DLD1 (cell line): Measurements from ENCODE around the gene COL15A1.

Experiments
- in situ Hi-C: cut with HindIII; loops from 2 replicates; pipeline ENCODE4 v1.10.0; 2017; ENCODE audit warnings: low sequenced_read_pairs

The COL15A1 gene

DNA sequence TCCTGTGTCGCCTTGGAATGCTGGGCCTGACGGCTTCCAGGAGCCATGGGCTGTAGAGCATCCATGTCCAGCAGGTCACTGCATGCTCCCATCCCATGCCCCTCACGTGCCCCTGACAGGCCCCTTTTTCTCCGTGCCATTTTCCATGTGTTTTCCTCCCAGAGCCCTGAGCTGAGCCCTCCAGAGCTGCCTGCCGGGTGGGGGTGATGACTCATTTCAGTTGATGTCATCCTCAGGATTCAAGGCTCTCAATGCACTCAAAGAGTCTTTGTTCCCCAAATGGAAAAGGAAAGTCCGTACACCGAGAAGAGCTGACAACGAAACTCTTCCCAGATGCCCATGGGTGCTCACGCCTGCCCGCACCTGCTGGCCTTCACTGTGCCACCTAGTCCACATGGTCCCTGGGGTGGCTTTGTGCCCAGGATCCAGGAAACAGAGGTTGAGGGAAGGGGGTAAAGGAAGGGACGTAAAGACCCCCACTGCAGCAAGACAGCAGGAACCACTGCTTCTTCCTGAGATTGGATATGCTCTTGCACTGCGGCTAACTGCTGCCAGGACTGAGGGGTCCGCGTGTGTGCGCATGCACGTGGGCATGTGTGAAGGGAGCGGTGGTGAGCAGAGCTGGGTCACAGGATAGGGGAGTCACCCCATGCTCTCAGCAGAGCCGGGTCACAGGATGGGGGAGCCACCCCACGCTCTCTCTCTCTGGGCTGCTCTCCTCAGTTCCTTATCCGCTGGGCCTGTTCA is 27.6 kb downstream of the COL15A1 start:
- in situ Hi-C loops = no loop called here

DNA sequence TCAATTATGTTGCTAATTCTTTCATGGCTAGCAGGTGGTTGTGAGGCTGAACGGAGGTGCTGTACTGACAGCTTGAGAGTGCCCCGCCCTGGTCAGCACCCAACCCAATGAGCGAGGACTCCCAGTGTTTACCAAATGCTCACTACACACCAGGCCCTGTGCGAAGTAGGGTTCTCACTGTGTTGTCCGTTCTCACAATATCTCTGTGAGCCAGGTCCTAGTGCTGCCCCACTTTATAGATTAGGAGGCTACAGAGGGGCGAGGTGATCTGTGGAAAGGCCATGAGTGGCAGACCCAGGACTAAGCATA is 28.2 kb downstream of the COL15A1 start:
- in situ Hi-C loops = no loop called here

DNA sequence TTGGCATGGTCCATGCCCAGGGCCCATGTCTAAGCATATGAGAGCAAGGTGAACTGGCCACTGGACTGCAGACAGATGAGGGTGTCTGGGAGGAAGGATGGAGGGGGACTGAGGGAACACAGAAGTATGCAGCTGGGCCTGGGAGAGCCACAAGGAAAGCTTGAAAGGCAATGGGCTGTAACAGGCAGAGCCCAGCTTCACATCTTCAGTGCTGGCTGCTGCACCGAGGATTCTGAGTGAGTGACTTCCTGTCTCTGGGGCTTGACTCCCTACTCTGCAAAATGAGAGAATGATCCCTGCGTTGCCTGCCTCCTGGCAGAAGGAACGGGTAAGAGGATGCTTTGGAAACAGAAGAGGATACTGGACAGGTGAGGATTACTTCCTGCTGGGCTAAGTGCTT is 29.0 kb downstream of the COL15A1 start:
- in situ Hi-C loops = no loop called here

DNA sequence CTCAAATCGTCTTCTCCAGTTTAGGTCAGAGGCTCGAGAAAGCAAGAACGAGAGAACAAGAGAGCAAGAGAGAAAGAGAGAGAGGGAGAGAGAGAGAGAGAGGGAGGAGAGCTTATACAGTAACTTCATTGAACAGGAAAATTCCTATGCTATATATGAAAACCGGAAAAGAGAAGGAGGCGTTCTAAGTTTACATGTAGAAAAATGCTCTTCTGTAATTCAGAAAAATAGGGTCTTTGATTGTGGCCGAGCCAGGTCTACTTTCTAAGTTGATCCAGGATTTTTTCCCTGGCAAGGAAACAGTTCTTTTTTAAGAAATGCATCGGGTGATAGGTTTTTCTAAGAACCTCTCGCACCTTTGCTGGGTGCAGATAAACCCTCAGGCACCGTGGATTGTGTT is 29.5 kb downstream of the COL15A1 start:
- in situ Hi-C loops = no loop called here

DNA sequence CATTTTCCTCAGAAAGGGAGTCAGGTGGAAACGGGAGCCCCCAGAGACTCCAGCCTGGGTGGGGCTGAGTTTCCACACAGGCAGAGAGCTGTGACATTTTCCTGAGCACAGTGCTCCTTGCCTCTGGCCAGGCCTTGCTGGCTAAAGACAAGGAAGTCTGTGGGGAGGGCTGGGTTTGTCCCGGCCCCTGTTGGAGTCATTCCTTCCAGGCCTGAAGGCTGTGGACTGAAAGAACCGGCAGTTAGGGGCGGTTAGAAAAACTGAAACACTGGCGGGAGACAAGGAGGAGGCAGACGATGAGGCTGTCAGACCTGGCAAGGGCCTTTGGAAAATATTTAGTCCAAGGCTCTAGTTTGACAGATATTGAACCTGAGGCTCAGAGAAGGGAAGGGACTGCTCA is 29.9 kb downstream of the COL15A1 start:
- in situ Hi-C loops = no loop called here

DNA sequence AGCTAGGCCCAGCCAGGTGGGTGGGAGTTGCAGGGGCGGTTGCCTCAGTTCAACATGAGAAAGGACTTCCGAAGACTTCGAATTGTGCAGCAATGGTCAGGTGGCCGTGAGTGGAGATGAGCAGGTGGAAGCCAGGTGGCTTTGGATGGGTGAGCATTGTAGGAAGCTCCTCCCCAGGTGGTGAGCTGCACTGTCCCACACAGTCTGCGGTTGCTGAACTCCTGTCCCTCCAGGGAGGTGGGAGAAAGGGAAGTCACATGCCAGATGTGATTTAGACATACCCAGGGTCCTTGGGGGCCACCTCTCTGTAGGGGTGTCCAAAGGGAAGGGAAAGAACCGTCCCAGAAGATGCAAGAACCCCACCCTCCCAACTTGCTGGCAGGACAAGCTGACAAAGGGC is 30.4 kb downstream of the COL15A1 start:
- in situ Hi-C loops = no loop called here

DNA sequence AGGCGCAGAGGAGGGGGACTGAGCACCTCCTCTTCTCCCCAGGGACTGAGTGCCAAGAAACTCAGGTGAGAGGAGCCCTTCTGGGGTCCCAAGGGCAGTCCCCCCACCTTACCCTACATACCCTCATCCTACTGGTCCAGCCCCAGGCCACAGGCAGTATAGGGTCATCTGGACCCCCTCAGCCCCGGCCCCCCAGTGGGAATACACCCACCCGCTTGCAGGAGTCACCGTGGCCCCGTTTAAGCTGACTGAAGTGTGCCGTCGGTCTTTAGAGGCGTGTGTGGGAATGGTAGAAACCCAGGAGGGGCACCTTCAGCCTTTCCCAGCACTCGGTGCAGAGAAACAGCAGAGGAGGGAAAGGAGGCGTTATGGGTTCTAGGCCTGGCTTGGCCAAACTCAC is 30.8 kb downstream of the COL15A1 start:
- in situ Hi-C loops = no loop called here

DNA sequence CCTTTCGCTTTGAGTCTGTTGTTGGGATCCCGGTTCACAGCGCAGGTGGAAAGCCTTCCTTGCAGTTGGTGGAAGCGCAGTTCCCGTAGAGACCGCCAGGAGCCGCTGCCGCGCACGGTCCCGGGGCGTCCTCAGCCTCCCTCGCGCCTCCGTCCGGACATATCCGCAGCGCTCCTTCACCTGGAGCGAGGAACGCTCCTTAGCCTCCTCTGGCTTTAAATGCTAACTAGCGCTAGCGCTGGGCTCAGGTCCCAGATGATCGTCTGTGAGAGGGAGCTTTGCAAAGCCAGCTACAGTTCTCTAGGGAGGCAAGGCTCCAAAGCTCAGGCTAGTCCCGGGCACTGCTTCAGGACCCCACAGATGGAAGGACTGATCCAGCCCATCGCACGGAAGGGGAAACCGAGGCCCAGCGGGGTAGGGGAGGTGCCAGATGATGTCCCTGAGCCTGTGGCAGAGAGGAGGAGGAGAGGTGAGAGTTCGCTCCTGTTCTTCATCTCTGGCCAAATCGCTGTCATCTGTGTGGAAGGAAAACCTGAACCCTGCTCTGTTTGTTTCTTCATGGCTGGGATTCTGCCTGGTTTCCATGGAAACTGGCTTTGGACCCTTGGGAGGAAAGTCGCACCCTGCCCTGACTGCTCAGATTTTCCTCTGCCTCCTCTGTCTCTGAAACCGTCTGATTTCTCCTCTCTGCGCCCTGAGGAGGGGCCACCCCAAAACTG is 31.4 kb downstream of the COL15A1 start:
- in situ Hi-C loops = no loop called here

DNA sequence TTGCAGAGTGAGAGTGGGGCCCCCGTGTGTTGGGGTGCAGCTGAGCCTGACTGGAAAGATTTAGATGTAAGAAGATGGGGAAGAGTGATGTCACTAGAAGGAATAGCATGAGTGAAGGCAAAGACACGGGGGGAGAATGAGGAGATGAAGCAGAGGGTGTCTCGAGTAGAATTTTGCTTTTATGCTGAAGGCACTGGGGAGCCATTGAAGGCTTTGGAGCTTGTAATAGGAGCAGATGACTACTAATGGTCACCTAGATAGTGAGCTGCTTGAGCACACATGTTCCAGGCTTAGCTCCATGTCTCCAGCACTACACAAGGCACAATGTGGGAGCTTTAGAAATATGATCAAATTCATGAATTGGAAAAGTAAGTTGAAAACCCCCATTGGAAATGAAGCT is 32.1 kb downstream of the COL15A1 start:
- in situ Hi-C loops = no loop called here

DNA sequence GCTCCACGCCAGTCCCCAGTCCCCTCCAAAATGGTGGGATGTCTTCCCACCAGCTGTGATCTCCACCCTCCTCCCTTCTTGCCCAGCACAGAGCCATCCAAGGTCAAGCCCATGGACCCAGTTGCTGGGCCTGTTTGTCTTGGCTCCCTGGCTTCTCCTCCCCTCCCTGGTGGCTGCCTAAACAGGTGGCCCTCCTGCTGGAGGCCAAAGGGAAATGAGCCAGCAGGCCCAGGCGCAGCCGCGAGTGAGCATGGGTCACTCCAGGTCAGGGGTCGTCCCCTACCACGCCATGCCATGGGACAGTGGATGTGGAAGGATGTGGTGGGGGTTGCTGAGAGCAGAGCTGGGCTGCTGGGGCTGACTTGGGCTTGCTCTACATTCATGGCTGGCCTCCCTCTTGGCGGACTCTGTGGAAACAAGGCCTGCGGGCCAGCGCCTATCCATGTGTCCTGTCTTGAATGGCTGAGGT is 33.6 kb downstream of the COL15A1 start:
- in situ Hi-C loops = no loop called here

DNA sequence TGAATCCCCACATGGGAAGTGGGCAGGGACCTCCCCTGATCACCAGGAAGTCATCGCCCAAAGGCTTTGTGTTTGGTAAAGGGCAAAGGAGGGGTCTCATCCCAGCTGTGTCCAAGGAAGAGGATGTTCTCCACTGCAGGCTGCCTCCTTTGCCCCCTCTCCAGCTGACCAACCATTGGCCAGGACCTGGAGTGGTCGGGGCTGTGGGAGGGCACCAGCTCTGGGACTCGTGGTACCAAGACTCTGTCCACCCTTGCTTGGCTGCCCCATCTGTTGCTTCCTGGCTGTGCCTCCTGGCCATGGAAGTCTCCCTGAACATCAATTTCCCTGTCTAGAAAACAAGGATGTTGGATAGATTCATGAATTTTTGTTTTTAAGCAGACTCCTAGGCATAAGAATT is 34.1 kb downstream of the COL15A1 start:
- in situ Hi-C loops = no loop called here

DNA sequence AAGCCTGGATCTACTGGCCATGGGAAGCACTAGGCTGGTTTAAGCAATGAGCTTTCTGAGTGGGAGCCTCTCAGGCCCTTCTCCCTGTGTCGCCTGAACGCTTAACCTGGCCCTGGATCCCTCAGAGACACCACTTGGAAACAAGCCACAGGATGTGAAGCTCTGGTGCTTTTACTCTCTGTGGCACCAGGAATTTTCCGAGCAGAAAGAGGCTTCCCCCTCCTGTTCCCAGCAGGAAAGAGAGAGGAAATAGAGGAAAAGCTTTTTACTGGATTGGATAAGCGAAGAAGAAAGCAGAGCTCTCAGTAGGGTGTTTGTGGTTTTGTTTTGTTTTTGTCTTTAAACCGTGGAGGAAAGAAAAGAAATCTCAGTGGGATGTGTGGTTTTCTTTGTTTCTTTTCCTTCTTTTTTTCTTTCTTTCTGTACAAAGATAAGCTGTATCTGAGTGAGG is 34.5 kb downstream of the COL15A1 start:
- in situ Hi-C loops = no loop called here

DNA sequence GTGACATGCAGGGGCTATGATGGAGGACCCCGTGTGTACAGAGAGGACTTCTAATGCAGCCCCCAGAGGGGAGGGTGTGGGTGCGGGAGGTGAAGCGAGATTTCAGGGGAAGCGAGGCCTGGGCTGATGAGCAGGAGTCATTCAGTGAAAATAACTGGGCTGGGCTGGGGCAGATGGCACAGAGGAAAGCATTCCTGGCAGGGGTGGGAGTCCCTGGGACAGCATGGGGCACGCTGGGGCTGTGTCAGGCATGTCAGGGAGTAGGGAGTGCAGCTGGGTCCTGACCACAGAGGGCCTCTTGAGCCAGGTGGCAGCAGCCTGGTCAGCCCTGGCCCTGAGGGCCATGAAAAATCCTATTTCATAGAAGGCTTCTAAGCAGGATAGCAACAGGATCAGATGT is 36.6 kb downstream of the COL15A1 start:
- in situ Hi-C loops = no loop called here

DNA sequence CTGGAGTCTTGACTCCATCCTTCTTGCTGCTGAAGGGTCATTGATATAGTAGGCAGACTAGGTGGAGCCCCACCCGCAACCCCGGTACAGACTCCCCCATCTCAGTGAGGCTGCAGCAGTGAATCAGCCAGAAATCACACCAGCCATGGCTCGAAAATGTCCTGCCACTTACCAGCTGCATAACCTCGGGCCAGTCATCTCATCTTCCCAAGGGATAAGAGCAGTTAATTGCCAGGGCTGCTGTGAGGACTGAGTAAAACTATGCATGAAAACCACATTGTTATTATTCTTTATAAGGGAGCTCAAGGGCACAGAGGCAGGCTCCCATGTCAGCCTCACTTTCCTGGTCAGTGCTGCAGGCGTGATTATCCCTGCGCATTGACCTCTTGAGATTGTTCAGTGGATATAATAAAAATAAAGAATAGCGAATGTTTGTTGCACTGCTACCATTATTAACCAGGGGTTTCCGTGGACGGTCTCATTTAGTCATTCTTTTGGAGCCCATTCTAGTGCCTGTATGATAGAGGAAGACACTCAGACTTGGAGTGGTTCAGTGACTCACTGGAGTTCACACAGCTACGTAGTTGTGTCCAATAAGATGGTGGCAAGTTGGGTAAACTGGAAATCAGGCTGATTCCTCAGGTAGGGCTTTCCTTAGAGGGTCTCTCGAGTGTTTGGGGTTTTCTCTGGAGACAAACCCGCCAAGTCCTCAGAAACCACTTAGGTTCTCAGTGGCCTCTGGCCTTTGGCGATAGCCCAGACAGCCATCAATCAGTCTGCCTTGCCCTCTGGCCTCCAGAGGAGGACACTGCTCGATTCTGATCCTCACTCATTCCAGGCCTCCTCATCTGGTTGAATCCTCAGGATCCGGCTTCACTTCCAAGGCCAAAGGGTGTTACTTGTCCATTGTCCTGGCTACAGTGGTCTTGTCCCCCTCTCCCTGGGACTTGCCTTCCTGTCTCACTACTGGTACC is 39.9 kb downstream of the COL15A1 start:
- in situ Hi-C loops = no loop called here

DNA sequence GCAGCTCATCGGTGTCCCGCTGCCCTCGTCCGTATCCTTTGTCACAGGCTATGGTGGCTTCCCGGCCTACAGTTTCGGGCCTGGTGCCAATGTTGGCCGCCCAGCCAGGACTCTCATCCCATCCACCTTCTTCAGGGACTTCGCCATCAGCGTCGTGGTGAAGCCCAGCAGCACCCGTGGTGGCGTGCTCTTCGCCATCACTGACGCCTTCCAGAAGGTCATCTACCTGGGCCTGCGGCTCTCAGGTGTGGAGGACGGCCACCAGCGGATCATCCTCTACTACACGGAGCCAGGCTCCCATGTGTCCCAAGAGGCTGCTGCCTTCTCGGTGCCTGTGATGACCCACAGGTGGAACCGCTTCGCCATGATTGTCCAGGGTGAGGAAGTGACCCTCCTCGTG is 41.9 kb downstream of the COL15A1 start:
- in situ Hi-C loops = no loop called here

DNA sequence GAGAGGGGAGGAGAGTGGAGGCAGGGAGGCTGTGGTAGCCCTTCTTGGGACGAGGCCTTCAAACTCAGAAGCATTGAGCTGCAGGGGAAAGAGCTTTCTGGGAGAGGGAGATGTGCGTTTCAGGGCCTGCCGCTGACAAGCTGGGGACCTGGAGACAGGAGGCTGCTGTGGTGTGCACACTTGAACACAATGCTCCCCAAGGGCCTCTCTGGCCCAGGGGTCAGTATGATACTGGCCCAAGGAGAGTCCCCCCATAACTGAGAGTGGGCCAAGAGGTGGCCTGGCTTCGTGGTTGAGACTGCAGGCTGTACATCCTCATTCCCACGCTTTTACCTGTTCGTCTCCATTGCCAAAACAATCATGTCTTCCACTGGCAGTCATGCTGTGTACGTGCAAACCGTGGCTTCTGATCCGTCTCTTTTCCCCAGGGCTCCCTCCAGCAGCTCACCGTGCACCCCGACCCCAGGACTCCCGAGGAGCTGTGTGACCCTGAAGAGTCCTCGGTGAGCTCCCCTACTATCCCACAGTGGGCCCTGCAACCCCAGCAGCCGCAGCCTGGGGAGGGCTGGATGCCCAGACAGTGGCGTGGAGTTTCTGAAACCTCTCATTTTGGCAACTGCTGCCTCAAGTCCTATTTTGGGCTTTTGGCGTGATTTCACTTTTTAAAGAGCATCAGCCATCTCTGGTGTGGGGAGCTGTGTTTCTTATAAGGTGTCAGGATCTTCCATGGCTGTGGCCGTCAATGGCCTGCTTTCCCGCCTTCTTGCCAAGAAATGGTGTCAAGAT is 43.4 kb downstream of the COL15A1 start:
- in situ Hi-C loops = no loop called here

DNA sequence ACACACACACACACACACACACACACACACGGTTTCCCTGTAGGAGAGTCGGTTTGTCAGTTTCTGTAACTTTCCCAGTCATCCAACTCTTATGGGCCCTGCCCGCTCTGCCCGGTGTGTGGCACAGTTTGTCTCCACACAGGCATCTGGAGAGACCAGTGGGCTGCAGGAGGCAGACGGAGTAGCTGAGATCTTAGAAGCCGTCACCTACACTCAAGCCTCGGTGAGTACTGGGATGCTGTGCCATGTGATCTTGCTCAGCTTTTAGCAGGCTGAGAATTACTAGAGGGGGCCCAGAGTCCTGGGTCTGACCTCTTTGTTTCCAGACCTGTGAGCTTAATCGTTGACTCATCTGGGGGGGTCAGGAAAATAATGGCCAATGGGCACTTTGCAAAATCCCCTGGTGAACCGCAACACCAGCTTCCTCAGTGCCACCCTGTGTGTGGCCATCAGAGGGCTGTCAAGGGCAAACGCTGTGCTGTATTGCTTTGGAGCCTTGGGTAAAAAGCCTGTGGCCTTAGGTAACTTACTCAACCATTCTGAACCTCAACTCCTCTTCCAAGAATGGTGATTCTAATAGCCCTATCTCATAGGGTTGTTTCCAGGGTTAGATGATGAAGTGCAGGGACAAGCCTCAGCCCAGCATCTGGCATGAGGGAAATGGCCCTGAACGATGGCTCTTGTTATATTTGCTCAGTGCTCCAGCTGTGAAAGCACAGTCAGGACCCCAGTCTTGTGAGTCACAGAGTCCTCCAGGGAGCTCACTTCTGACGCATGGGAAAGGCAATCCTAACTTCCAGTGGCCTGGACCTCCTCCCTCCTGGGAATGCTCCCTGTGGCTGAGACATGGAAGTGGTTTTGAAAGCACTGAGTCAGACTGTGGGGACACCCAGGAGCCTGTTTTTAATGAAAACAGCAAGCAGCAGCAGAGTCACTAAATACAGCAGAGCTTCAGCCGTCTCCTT is 45.6 kb downstream of the COL15A1 start:
- in situ Hi-C loops = no loop called here

DNA sequence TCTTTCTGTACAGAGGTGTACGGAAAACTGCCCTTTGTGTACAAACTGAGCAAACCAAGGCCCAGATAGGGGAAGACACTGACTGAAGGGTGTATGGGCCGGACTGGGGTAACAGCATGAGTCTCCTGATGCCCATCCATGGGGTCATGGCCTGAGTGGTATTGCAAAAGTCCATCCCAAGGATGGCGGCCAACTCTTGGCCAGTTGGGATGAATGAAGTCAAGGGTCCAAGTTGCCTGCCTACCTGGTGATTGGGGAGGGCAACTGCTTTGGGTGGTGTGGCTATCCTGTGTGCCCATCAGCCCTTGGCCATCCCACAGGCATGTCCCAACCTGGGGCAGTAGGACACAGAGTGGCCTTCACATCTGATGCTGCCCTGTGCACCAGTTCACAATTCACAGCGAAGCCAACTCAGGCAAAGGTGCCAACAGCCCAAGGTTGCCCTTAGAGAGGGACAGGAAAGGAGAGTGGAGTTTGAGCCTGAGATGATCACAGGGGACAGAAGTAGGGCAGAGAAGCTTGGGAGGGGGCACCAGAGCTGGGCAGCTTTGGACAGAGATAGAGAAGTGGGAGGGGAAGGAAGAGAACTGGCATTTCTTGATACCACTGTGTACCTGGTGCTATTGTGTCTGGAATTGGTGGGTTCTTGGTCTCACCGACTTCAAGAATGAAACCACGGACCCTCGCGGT is 46.6 kb downstream of the COL15A1 start:
- in situ Hi-C loops = loop anchor here (10.0 kb wide), 1 partner anchor 146 kb away; no protein-coding TSS in a partner anchor
